Measurements from ENCODE around the gene ZFYVE9. TPM values are rescaled to one million over a fixed set of nuclear protein-coding genes. Genes with fewer than 3 reads are reported as not detected.
A peak's percentile ranks its signal among the peaks of the same experiment; 100 is the strongest.
"Not testable (repeated sequence)": the region's sequence is repeated elsewhere in the genome, so short reads cannot be mapped to it uniquely, and the experiment has no call there.

Gene ZFYVE9
- total RNA-seq, 1 donor from 2014 or later: 12.1 TPM

GRCh38 chr1:52190500-52191252, 48.8 kb downstream of the ZFYVE9 start:
- ATAC-seq: no peak

GRCh38 chr1:52191395-52191965, 49.6 kb downstream of the ZFYVE9 start:
- ATAC-seq: no peak

GRCh38 chr1:52192024-52192423, 50.1 kb downstream of the ZFYVE9 start:
- no peak for ATAC-seq

GRCh38 chr1:52192436-52192835, 50.5 kb downstream of the ZFYVE9 start:
- no peak for ATAC-seq

GRCh38 chr1:52193985-52194384, 52.1 kb downstream of the ZFYVE9 start:
- ATAC-seq: no peak

- no peak for ATAC-seq
Observed at GRCh38 chr1:52195161-52195560, 53.3 kb downstream of the ZFYVE9 start.

GRCh38 chr1:52203935-52204625, 62.2 kb downstream of the ZFYVE9 start:
- no peak for ATAC-seq

- no peak for ATAC-seq
Observed at GRCh38 chr1:52204696-52205095, 62.8 kb downstream of the ZFYVE9 start.

- ATAC-seq: not testable (repeated sequence)
Observed at GRCh38 chr1:52206686-52207085, 64.8 kb downstream of the ZFYVE9 start.

- peak; percentile 66 for ATAC-seq
Observed at GRCh38 chr1:52209429-52209828, 67.5 kb downstream of the ZFYVE9 start.

- ATAC-seq: peak; percentile 50
Observed at GRCh38 chr1:52210044-52210443, 68.2 kb downstream of the ZFYVE9 start.

- ATAC-seq: no peak
Observed at GRCh38 chr1:52216907-52217458, 75.1 kb downstream of the ZFYVE9 start.

GRCh38 chr1:52225174-52225573, 83.3 kb downstream of the ZFYVE9 start:
- no peak for ATAC-seq

GRCh38 chr1:52229494-52229893, 87.6 kb downstream of the ZFYVE9 start:
- no peak for ATAC-seq

GRCh38 chr1:52233463-52233862, 91.6 kb downstream of the ZFYVE9 start:
- no peak for ATAC-seq

GRCh38 chr1:52234014-52234413, 92.1 kb downstream of the ZFYVE9 start:
- no peak for ATAC-seq

GRCh38 chr1:52234708-52235107, 92.8 kb downstream of the ZFYVE9 start:
- ATAC-seq: no peak

- ATAC-seq: no peak
Observed at GRCh38 chr1:52235646-52236045, 93.8 kb downstream of the ZFYVE9 start.

- ATAC-seq: no peak
Observed at GRCh38 chr1:52237430-52237829, 95.5 kb downstream of the ZFYVE9 start.

GRCh38 chr1:52238474-52238873, 96.6 kb downstream of the ZFYVE9 start:
- ATAC-seq: no peak

- ATAC-seq: no peak
Observed at GRCh38 chr1:52238887-52239707, 97.2 kb downstream of the ZFYVE9 start.

GRCh38 chr1:52239708-52240001, 97.8 kb downstream of the ZFYVE9 start:
- no peak for ATAC-seq
